Right cardiac atrium (tissue), 5 donors: Measurements from ENCODE around the gene UBE2V1. TPM values are rescaled to one million over a fixed set of nuclear protein-coding genes. Genes with fewer than 3 reads are reported as not detected.
"Not testable (repeated sequence)": the region's sequence is repeated elsewhere in the genome, so short reads cannot be mapped to it uniquely, and the experiment has no call there.

Experiments used
- ATAC-seq, 2 donors: fragments of 200-7000 bp; cut with Tn5 transposase; one replicate each; pipeline versions ENCODE4 v1.8.0 to v1.9.1; 2020; ENCODE audit warnings: moderate library complexity in 2 of 2, mild to moderate bottlenecking in 1 of 2
- DNase-seq, 3 donors: peaks; one replicate each; pipeline ENCODE4 v3.0.0-alpha.2; 2020
- H3K27ac ChIP-seq: one replicate; pipeline ENCODE4 v1.5.1; 2013; ENCODE audit warnings: mild to moderate bottlenecking, low read length, control low read depth, moderate library complexity
- H3K27me3 ChIP-seq: one replicate; pipeline ENCODE4 v1.6.1; 2013; ENCODE audit not compliant: control insufficient read depth, insufficient read depth
- H3K4me1 ChIP-seq: one replicate; pipeline ENCODE4 v1.6.1; 2013; ENCODE audit warnings: low read length; ENCODE audit not compliant: control insufficient read depth, insufficient read depth
- H3K4me3 ChIP-seq: one replicate; pipeline ENCODE4 v1.5.1; 2013; ENCODE audit warnings: low read length, control low read depth
- H3K9me3 ChIP-seq: one replicate; pipeline ENCODE4 v1.6.1; 2013; ENCODE audit warnings: low read length; ENCODE audit not compliant: control insufficient read depth
- WGBS: extraction: QIAGEN DNeasy Blood & Tissue Kit; methylation state at CpG from one replicate; pipeline ENCODE4 v1.1.7; 2013; 5-methylcytosine and 5-hydroxymethylcytosine counted together
- intact Hi-C, 4 donors: fragments of 100-400 bp; cut with DNase I; formaldehyde crosslinking; loops; one replicate each; pipeline versions ENCODE4 v1.11.0 to v1.14.0; 2022 to 2023
- polyA plus RNA-seq: library from polyadenylated mRNA; stranded (reverse); fragments of 200-250 nt; gene quantifications from one replicate; pipeline ENCODE4 v1.2.3, GENCODE V29; 2013
- total RNA-seq, 4 donors: library from RNA; stranded (reverse); fragmentation: NEBNext Ultra II Directional; extraction: Animal tissue kit (Norgen Biotek cat#: 25700); gene quantifications; one replicate each; pipeline ENCODE4 v1.2.1, GENCODE V29; 2021
- donor health status: healthy with polysubstance abuse.
- donor health status: DM: no; HTN: yes; CAD: no.
- donor health status: DM: no; HTN: no; CAD: no.
- donor health status: DM: no; HTN: yes; CAD: no; lungs with severe emphysema.
- donor health status: DM: yes; HTN: yes; CAD: no.

The UBE2V1 gene
- total and polyA plus RNA-seq, 5 donors: 86.0 to 120 (median 89.0) TPM

- peaks cover 7% of the 10 kb centered on the region for H3K4me1 ChIP-seq
- intact Hi-C loops: no loop called here
- no peak for DNase-seq
- H3K27me3 ChIP-seq: no peaks in the 10 kb centered on the region
- WGBS: 77% methylated on average over 4 of the region's 4 CpGs
- H3K27ac ChIP-seq: no peak overlapping the region
- H3K9me3 ChIP-seq: no peaks in the 10 kb centered on the region
- no peak for ATAC-seq
- no peak overlapping the region for H3K4me3 ChIP-seq
Measured at GRCh38 chr20:50092436-50092835, 20.5 kb downstream of the UBE2V1 start.

- no peak overlapping the region for H3K4me3 ChIP-seq
- intact Hi-C loops: no loop called here
- H3K9me3 ChIP-seq: no peaks in the 10 kb centered on the region
- no peak for ATAC-seq
- H3K27ac ChIP-seq: no peak overlapping the region
- 77% methylated on average over 2 of the region's 2 CpGs for WGBS
- DNase-seq: no peak
- peaks cover 10% of the 10 kb centered on the region for H3K4me1 ChIP-seq
- H3K27me3 ChIP-seq: no peaks in the 10 kb centered on the region
Measured at GRCh38 chr20:50089787-50090177, 23.2 kb downstream of the UBE2V1 start.

GRCh38 chr20:50089140-50089786, 23.7 kb downstream of the UBE2V1 start:
- intact Hi-C loops: no loop called here
- DNase-seq (no peak), ATAC-seq (no peak)
- no peaks in the 10 kb centered on the region for H3K9me3 ChIP-seq
- peaks cover 10% of the 10 kb centered on the region for H3K4me1 ChIP-seq
- WGBS: 72% methylated on average over 5 of the region's 5 CpGs
- no peaks in the 10 kb centered on the region for H3K27me3 ChIP-seq
- H3K27ac ChIP-seq: no peak overlapping the region
- no peak overlapping the region for H3K4me3 ChIP-seq

GRCh38 chr20:50088022-50088421, 24.9 kb downstream of the UBE2V1 start:
- ATAC-seq (no peak), DNase-seq (no peak)
- Histone ChIP-seq H3K27ac (no peak overlapping the region), H3K9me3 (no peaks in the 10 kb centered on the region), H3K4me1 (peaks cover 10% of the 10 kb centered on the region), H3K4me3 (no peak overlapping the region), H3K27me3 (no peaks in the 10 kb centered on the region)
- 71% methylated on average over 2 of the region's 2 CpGs for WGBS
- intact Hi-C loops: no loop called here

- Histone ChIP-seq H3K4me1 (peaks cover 8% of the 10 kb centered on the region), H3K27me3 (no peaks in the 10 kb centered on the region), H3K4me3 (peak overlapping the region; percentile 11), H3K27ac (peak overlapping the region; percentile 18), H3K9me3 (no peaks in the 10 kb centered on the region)
- DNase-seq (peak in 2 of 3 donors; percentile 50 to 54), ATAC-seq (peak; percentile 70 to 76)
- intact Hi-C loops: no loop called here
- WGBS: 3% methylated on average over 10 of the region's 10 CpGs
Measured at GRCh38 chr20:50085481-50086365, 27.2 kb downstream of the UBE2V1 start.

- 70% methylated on average over 5 of the region's 5 CpGs for WGBS
- Histone ChIP-seq H3K4me3 (no peak overlapping the region), H3K27ac (no peak overlapping the region), H3K4me1 (peaks cover 8% of the 10 kb centered on the region), H3K27me3 (no peaks in the 10 kb centered on the region), H3K9me3 (no peaks in the 10 kb centered on the region)
- DNase-seq (no peak), ATAC-seq (peak in 1 of 2 donors; percentile 8)
- intact Hi-C loops: no loop called here
Measured at GRCh38 chr20:50085146-50085480, 27.8 kb downstream of the UBE2V1 start.

- intact Hi-C loops: no loop called here
- H3K27me3 ChIP-seq: no peaks in the 10 kb centered on the region
- no peak for ATAC-seq
Measured at GRCh38 chr20:50083034-50083433, 29.9 kb downstream of the UBE2V1 start.

GRCh38 chr20:50082056-50082455, 30.9 kb downstream of the UBE2V1 start:
- intact Hi-C loops, H3K4me1 ChIP-seq, H3K4me3 ChIP-seq, H3K27me3 ChIP-seq, DNase-seq, ATAC-seq, H3K9me3 ChIP-seq: not testable (repeated sequence)
- 86% methylated on average over 9 of the region's 9 CpGs for WGBS
- peak overlapping the region; percentile 33 for H3K27ac ChIP-seq

More at GRCh38 chr20:50083034-50083433, 29.9 kb downstream of the UBE2V1 start:
- Histone ChIP-seq H3K27ac (no peak overlapping the region), H3K4me1 (peaks cover 6% of the 10 kb centered on the region), H3K4me3 (no peak overlapping the region), H3K9me3 (no peaks in the 10 kb centered on the region)
- WGBS: 87% methylated on average over 7 of the region's 7 CpGs
- no peak for DNase-seq

- Histone ChIP-seq H3K27ac (no peak overlapping the region), H3K4me1 (peaks cover 5% of the 10 kb centered on the region), H3K4me3 (no peak overlapping the region), H3K9me3 (no peaks in the 10 kb centered on the region), H3K27me3 (no peaks in the 10 kb centered on the region)
- intact Hi-C loops: no loop called here
- 57% methylated on average over 17 of the region's 17 CpGs for WGBS
- ATAC-seq: peak; percentile 22 to 28
- peak in 1 of 3 donors; percentile 54 for DNase-seq
Measured at GRCh38 chr20:50077818-50078601, 34.9 kb downstream of the UBE2V1 start.

GRCh38 chr20:50073500-50073899, 39.5 kb downstream of the UBE2V1 start:
- DNase-seq: no peak

More at GRCh38 chr20:50073500-50073899, 39.5 kb downstream of the UBE2V1 start:
- H3K27me3 ChIP-seq: no peaks in the 10 kb centered on the region
- H3K9me3 ChIP-seq: no peaks in the 10 kb centered on the region
- intact Hi-C loops: no loop called here
- H3K27ac ChIP-seq: no peak overlapping the region
- no peak for ATAC-seq
- H3K4me3 ChIP-seq: no peak overlapping the region
- H3K4me1 ChIP-seq: peaks cover 5% of the 10 kb centered on the region
- 83% methylated on average over 2 of the region's 2 CpGs for WGBS
